ENCODE measurements around the gene ARFGAP1.
"Not testable (repeated sequence)": the region's sequence is repeated elsewhere in the genome, so short reads cannot be mapped to it uniquely, and the experiment has no call there.

ARFGAP1 gene

DNA sequence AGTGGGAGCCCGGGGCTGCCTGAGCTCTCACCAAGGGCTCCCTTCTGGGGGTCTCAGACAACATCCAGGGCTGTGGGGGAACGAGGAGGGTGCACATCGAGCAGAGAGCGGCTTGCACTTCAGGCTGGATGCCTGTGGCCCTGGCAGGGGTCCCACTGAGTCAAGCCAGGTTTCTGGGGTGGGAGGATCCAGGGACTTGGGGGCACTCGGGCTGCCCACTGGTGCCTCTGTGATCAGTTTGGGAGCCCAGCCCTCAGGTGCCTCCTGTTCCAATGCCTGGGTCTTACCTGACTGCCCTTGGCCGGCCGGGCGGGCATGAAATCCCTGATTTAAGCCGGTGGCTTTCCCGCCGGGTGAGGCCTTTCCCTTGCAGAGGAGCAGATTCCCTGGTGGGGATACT, 20.8 kb downstream of the ARFGAP1 start:
- DNase-seq, result no peak

GRCh38 chr20:63293871-63294535, 21.4 kb downstream of the ARFGAP1 start:
- DNase-seq, result no peak

DNA sequence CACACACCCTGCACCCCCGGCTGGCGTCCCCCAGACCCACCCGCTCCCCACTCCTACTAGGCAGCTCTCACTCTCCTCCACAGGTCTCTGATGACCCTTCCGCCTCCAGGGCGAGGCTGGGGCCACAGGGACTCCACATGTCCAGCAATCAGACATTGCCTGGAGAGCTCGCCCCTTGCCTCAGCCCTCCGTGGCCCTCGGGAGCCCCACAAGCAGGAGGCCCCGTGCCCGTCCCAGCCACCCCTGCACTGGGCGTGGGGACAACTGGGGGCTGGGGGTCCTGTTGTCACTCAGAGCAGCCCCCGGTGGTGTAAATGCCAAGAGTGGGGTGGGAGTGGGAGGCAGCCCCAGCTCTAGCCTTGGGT, 21.9 kb downstream of the ARFGAP1 start:
- no peak for DNase-seq

- no peak for DNase-seq
Measured at GRCh38 chr20:63295018-63295417, 22.4 kb downstream of the ARFGAP1 start.

DNA sequence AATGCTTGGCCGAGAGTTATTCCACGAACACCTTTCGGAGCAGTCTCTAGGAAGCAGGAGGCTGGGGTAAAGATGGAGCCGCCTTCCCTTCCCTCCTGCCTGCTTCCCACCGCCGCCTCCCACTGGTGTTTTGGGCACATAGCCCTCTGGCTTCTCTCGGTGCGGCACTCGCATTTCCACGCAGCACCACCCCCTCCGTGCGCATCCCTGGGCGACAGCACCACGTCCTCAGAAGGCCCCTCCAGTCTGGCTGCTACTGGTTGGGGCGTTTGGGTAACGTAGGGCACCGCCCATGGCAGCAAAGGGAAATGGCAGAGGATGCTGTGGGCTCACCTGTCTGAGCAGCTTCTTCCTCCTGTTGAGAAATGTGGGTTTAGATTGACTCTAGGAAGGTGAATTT, 22.8 kb downstream of the ARFGAP1 start:
- DNase-seq, result no peak

GRCh38 chr20:63295846-63296245, 23.2 kb downstream of the ARFGAP1 start:
- no peak for DNase-seq

- no peak for DNase-seq
Measured at GRCh38 chr20:63296531-63297299, 24.1 kb downstream of the ARFGAP1 start.

GRCh38 chr20:63297371-63297781, 24.8 kb downstream of the ARFGAP1 start:
- no peak for DNase-seq

DNA sequence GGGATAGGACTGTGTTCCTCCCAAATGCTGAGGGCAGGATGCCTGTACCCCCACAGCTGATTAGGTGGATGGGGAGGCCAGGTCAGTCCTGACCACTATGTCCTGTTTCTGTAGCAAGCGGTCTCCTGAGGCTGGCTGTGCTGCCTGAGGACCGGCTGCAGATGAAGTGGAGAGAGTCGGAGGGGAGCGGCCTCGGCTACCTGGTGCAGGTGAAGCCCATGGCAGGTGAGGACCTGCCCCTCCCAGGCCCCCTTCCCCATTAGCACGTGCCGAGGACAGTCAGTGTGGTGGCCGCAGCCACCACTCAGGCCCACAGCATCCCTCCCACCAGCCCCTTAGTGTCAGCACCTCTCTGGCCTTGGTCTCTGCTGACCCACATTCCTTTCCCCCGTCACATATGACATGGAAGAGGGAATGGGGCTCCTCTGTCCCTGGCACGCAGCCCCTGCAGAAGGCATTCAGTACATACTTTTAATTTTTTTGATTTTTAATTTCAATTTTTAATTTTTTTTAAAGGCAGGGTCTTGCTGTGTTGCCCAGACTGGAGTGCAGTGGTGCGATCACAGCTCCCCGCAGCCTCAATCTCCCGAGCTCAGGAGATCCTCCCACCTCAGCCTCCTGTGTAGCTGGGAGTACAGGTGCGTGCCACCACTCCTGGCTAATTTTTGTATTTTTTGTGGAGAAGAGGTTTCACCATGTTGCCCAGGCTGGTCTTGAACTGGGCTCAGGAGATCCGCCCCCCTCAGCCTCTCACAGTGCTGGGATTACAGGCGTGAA, 25.4 kb downstream of the ARFGAP1 start:
- DNase-seq, result no peak

GRCh38 chr20:63298731-63299312, 26.2 kb downstream of the ARFGAP1 start:
- no peak for DNase-seq

- no peak for DNase-seq
Measured at GRCh38 chr20:63301671-63302070, 29.1 kb downstream of the ARFGAP1 start.

DNA sequence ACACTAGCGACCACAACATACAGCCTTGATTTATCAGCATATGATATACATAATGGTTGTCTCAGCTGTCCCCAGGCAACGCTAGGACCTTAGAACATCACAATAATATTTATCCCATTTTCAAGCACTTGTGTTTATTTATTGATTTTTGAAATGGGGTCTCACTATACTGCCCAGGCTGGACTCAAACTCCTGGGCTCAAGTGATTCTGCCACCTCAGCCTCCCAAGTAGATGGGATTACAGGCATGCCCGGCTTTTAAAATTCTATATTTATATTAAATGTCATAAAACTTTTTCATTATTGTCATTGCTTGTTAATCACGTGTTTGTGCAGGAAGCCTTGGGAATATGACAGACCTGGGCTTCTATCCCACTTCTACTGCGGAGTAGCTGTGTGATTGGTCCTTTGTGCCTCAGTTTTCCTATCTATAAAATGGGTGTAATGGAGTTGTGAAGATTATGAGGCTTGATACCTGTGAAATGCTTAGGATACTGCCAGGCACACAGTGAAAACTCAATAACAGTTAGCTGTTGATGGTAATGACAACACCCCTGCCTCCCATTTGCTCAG, 30.6 kb downstream of the ARFGAP1 start:
- DNase-seq, result no peak

- no peak for DNase-seq
Measured at GRCh38 chr20:63305393-63305792, 32.8 kb downstream of the ARFGAP1 start.

- not testable (repeated sequence) for DNase-seq
Measured at GRCh38 chr20:63305933-63306672, 33.5 kb downstream of the ARFGAP1 start.

GRCh38 chr20:63306673-63307537, 34.3 kb downstream of the ARFGAP1 start:
- DNase-seq, result no peak

GRCh38 chr20:63307538-63308217, 35.1 kb downstream of the ARFGAP1 start:
- no peak for DNase-seq

DNA sequence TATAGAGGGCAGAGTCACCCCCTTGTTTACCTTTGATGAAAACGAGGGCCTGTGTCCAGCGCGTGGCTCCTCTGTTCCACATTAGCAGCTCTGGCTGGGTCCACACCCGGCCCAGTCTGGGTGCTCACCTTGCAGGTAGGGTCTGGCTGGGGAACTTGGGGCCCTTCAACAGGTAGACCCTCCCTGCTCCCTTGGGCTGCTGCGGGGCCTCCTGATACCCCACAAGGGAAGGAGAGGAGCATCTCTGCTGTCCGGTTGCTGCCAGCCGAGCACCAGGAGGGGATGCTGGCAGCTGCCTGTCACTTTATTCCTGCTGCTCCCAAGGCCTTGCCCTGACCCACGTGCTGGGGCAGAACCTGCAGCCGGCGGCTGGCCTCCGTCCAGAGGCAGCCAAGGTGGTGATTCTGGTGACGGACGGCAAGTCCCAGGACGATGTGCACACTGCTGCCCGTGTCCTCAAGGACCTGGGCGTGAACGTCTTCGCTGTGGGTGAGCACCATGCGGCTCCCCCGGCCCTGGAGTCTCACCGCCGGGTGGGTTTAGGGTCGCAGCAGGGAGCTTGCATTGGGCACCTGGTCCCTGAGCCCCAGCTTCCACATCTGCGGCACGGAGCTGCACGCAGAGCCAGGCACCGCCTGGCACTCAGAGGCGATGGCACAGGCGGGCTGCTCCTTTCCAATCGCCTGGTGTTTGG, 35.8 kb downstream of the ARFGAP1 start:
- no peak for DNase-seq

DNA sequence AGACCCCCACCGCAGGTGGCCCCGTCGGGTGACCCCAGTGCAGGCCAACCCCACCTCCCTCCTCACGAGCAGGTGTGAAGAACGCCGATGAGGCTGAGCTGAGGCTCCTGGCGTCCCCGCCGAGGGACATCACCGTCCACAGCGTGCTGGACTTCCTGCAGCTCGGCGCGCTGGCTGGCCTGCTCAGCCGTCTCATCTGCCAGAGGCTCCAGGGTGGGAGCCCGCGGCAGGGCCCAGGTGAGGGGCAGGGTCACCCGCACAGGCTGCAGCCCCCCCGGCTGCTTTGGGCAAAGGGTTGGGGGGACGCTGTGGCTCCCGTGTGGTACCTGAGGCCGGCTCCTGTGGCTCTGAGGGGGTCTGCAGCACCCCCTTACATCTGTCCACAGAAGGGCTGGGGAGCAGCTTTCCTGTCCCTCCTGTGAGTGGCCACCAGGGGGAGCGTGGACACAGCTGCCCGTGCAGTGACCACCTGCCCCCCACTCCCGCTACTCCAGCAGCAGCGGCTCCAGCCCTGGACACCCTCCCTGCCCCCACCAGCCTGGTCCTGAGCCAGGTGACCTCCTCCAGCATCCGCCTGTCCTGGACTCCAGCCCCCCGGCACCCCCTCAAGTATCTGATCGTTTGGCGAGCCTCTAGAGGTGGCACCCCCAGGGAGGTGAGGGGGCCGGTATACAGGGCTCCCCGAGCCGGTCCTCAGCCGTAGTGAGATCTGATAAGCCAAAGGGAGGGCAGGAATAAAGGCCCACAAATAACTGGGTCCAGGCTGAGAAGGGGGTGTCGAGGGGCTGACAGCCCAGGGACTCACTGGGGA, 36.9 kb downstream of the ARFGAP1 start:
- DNase-seq, result no peak

All from activated CD4-positive, alpha-beta T cell treated with anti-CD3 and anti-CD28 coated beads for 1 hour (primary cell).